Type B pancreatic cell (in vitro differentiated cells): Measurements from ENCODE around the gene CACNA1D. TPM values are rescaled to one million over a fixed set of nuclear protein-coding genes. Genes with fewer than 3 reads are reported as not detected.

Experiments
- DNase-seq: peaks from one replicate; pipeline ENCODE4 v3.0.0; 2021; ENCODE audit warnings: mixed read lengths; ENCODE audit not compliant: unreplicated experiment; ENCODE audit errors: extremely low spot score
- H3K27ac Mint-ChIP-seq: 2 replicates; pipeline ENCODE4 v1.8.0; 2021; ENCODE audit warnings: mild to moderate bottlenecking, mixed read lengths
- H3K27me3 Mint-ChIP-seq: 2 replicates; pipeline ENCODE4 v1.8.0; 2021; ENCODE audit warnings: mixed read lengths
- H3K36me3 Mint-ChIP-seq: 2 replicates; pipeline ENCODE4 v1.8.0; 2021; ENCODE audit warnings: mixed read lengths
- H3K4me1 Mint-ChIP-seq: one replicate; pipeline ENCODE4 v1.8.0; 2021; ENCODE audit warnings: mixed read lengths; ENCODE audit not compliant: unreplicated experiment
- H3K4me3 Mint-ChIP-seq: 2 replicates; pipeline ENCODE4 v1.8.0; 2021; ENCODE audit warnings: mild to moderate bottlenecking, mixed read lengths
- H3K9me3 Mint-ChIP-seq: 2 replicates; pipeline ENCODE4 v1.8.0; 2021; ENCODE audit warnings: mixed read lengths
- CTCF ChIP-seq: fragments of 200-600 bp; sonication (generic); conservative IDR thresholded peaks from 2 replicates; pipeline ENCODE4 v1.5.0; 2021; ENCODE audit warnings: antibody characterized with exemption, mild to moderate bottlenecking
- total RNA-seq: library from RNA; stranded (reverse); gene quantifications from 2 replicates; pipeline ENCODE4 v1.2.1, GENCODE V29; 2021; ENCODE audit warnings: low replicate concordance

The CACNA1D gene
- total RNA-seq, 1 donor from 2014 or later, result 17.4 TPM

DNA sequence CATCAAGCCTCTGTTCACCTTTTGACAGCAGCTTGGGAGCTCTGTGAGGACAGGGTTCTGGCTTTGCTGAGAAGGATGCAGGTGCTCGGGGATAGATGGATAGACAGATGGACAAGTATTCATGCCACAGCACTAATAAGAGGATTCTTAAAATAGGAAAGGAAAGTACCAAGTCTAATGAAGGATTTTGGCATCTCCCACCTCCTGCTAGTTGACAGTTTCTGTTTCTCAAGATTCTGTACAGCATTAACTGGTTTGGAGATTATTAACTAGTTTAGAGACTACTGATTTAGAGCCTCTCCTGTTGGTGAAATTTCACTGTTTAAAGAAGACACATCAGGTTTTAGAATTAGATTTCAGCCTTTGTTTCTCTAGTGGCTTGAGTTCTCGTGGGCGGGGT is 152.3 kb downstream of the CACNA1D start:
- no peak overlapping the region for H3K27ac Mint-ChIP-seq
- no peaks in the 10 kb centered on the region for H3K36me3 Mint-ChIP-seq
- peaks cover 3% of the 10 kb centered on the region for H3K27me3 Mint-ChIP-seq
- TF ChIP-seq CTCF, result no peak
- peaks cover 5% of the 10 kb centered on the region for H3K4me1 Mint-ChIP-seq
- no peak overlapping the region for H3K4me3 Mint-ChIP-seq
- H3K9me3 Mint-ChIP-seq, result no peaks in the 10 kb centered on the region
- DNase-seq, result no peak

DNA sequence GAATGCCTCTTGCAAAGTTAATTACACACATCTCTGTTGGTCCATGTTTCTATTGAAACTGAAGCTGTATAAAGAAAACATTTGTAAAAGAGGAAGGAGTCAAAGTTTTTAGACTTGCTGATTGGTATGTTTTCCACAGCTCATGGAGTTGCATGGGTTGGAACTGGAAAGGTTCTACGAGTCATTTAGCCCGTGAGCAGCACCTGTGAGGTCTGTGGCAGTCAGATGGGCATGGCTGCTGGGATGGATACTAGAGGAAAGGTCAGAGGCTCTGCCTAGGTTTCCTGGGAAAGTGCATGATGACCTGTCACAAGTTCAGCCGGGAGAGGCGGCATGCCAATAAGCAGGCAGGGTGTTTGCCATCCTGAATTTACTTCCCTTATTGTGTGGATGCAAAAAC is 155.4 kb downstream of the CACNA1D start:
- peaks cover 5% of the 10 kb centered on the region for H3K4me1 Mint-ChIP-seq
- DNase-seq, result no peak
- H3K4me3 Mint-ChIP-seq, result no peak overlapping the region
- H3K9me3 Mint-ChIP-seq, result peaks cover 17% of the 10 kb centered on the region
- H3K36me3 Mint-ChIP-seq, result no peaks in the 10 kb centered on the region
- no peak for TF ChIP-seq CTCF
- peaks cover 3% of the 10 kb centered on the region for H3K27me3 Mint-ChIP-seq
- no peak overlapping the region for H3K27ac Mint-ChIP-seq

DNA sequence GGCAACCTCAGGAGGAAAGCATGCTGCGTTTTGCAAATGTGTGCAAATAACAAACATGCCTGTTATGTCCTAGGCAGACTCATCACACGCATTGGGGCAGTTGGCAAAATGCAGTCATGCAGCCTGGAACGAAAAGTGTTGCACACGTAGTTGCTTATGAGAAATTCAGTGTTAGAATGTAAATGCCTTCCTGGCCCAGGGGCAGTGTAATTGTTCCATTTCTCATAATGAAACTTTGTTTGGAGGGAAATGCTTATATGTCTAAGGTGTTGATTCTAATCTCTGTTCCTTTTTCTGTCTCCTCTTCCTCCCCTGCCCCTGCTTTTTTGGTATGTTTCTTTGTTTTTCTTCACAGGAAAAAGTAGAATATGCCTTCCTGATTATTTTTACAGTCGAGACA is 156.0 kb downstream of the CACNA1D start:
- TF ChIP-seq CTCF, result no peak

DNA sequence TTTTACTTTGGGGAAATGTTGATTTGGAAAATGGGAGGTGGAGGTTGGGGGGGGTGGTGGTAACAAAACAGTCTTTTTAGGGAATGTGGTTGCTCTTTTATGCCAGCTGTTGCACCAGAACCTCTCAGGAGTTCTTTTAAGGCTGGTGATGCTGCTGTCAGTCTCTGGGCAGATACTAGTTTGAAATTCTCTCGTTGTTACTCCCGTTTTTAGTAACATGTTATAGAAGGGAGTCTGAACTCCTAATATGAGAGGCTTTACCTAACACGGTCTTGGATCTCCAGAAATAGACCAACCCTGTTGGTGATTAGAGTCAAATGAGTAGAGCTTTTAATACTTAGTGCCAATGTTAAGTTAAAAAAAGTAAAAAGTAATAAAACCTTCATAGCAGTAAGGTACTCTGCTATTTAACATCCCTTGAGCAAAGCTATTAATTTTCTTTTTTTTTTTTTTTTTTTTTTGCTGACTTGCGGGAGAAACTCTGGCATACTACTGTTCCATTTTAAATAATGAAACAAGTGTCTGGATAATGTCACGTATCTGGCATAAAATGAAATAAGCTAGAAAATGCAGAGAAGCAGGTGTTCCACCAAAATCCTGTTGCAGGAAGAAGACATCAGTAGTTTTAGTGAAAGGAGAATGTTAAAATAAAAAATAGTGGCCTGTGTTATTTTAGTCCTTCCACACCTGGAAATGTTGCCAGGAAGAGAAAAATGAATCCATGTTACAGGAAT is 156.7 kb downstream of the CACNA1D start:
- H3K36me3 Mint-ChIP-seq, result no peaks in the 10 kb centered on the region
- no peaks in the 10 kb centered on the region for H3K4me1 Mint-ChIP-seq
- DNase-seq, result no peak
- H3K27me3 Mint-ChIP-seq, result peaks cover 3% of the 10 kb centered on the region
- no peak overlapping the region for H3K27ac Mint-ChIP-seq
- no peak overlapping the region for H3K4me3 Mint-ChIP-seq
- no peak for TF ChIP-seq CTCF
- H3K9me3 Mint-ChIP-seq, result peaks cover 24% of the 10 kb centered on the region

More for the DNA sequence above, 156.0 kb downstream of the CACNA1D start:
- Mint-ChIP-seq H3K27ac (no peak overlapping the region), H3K36me3 (no peaks in the 10 kb centered on the region), H3K4me3 (no peak overlapping the region), H3K27me3 (peaks cover 3% of the 10 kb centered on the region), H3K4me1 (peaks cover 5% of the 10 kb centered on the region), H3K9me3 (peaks cover 23% of the 10 kb centered on the region)
- no peak for DNase-seq

- no peak for TF ChIP-seq CTCF
- H3K36me3 Mint-ChIP-seq, result no peaks in the 10 kb centered on the region
- no peak overlapping the region for H3K27ac Mint-ChIP-seq
- no peaks in the 10 kb centered on the region for H3K4me1 Mint-ChIP-seq
- peaks cover 24% of the 10 kb centered on the region for H3K9me3 Mint-ChIP-seq
- H3K4me3 Mint-ChIP-seq, result no peak overlapping the region
- H3K27me3 Mint-ChIP-seq, result no peaks in the 10 kb centered on the region
- no peak for DNase-seq
These were observed 157.5 kb downstream of the CACNA1D start for GRCh38 chr3:53651927-53652326.
